ENCODE data around the gene CD4. TPM values are rescaled to one million over a fixed set of nuclear protein-coding genes. Genes with fewer than 3 reads are reported as not detected.

Gene CD4
- total RNA-seq, 1 donor from 2014 or later = not detected

GRCh38 chr12:6778574-6779550 lies 10.5 kb upstream of the CD4 start:
- no peak for FAIRE-seq
- H3K36me3 ChIP-seq (ENCODE audit: control insufficient read depth, insufficient read depth, low read length) = no peaks in the 10 kb centered on the region
- H3K4me3 ChIP-seq (ENCODE audit: low read depth, low read length) = peak overlapping the region; percentile 18
- DNase-seq (ENCODE audit: low read depth) = peak; percentile 80
- H3K27me3 ChIP-seq (ENCODE audit: control insufficient read depth, insufficient read depth, low read length) = no peaks in the 10 kb centered on the region
- peak; percentile 94 for TF ChIP-seq CTCF (IDR thresholded peaks at IDR 0.05; ENCODE audit: insufficient read depth, low read length, severe bottlenecking)

DNA sequence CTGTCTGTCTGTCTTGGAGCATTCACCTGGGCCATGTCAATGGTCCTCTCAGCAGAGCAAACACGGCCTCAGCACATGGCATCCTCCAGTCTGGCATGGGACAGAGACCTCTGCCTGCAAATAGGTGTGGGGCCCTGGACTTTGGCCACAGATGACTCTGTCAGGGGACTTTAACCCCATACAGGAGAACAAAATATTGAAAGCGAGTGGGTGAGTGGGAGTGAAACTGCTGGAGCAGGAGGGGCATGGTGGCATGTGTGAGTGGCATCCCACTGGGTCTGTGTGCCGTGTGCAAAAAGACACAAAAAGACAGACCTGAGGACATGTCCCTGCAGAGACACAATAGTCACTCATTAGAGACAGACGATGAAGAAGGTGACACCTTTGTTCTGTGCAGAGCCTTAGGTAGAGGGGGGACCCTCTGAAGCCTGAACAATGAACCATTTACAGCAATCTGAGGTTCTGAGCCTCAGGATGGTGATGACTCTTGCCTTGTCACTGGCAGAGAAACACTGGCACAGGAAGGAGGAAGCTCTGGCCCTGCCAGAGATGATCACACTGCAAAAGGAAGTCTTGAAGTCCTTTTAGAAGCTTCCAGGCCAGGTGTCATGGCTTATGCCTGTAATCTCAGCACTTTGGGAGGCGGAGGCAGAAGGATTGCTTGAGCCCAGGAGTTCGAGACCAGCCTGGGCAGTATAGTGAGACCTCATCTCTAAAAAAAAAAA lies 9.5 kb upstream of the CD4 start:
- Histone ChIP-seq H3K27me3 (ENCODE audit: control insufficient read depth, insufficient read depth, low read length) (no peaks in the 10 kb centered on the region), H3K4me3 (ENCODE audit: low read depth, low read length) (no peak overlapping the region), H3K36me3 (ENCODE audit: control insufficient read depth, insufficient read depth, low read length) (no peaks in the 10 kb centered on the region)
- no peak for TF ChIP-seq CTCF (IDR thresholded peaks at IDR 0.05; ENCODE audit: insufficient read depth, low read length, severe bottlenecking)
- DNase-seq (ENCODE audit: low read depth) (no peak), FAIRE-seq (peak; percentile 86)

DNA sequence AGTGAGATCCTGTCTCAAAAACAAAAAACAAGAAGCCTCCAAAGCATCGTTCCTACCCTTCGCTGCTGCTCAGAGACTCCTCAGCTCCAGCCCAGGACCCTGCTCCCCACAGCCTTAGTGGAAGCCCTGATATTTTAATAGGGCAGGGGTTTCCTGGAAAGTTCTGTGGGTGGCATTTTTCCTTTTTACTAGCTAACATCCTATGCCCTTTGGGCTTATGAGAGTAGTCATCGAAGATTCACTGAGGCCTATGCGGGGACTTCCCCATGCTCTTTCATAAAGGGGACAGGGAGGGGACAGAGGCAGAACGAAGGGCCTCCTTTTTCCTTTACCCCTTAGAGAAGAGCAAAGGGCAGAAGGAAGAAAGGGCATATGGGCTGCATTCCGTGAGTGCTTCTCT lies 8.8 kb upstream of the CD4 start:
- Histone ChIP-seq H3K27me3 (ENCODE audit: control insufficient read depth, insufficient read depth, low read length) (no peaks in the 10 kb centered on the region), H3K36me3 (ENCODE audit: control insufficient read depth, insufficient read depth, low read length) (no peaks in the 10 kb centered on the region), H3K4me3 (ENCODE audit: low read depth, low read length) (no peak overlapping the region)
- TF ChIP-seq CTCF (IDR thresholded peaks at IDR 0.05; ENCODE audit: insufficient read depth, low read length, severe bottlenecking) = no peak
- no peak for FAIRE-seq
- DNase-seq (ENCODE audit: low read depth) = no peak

DNA sequence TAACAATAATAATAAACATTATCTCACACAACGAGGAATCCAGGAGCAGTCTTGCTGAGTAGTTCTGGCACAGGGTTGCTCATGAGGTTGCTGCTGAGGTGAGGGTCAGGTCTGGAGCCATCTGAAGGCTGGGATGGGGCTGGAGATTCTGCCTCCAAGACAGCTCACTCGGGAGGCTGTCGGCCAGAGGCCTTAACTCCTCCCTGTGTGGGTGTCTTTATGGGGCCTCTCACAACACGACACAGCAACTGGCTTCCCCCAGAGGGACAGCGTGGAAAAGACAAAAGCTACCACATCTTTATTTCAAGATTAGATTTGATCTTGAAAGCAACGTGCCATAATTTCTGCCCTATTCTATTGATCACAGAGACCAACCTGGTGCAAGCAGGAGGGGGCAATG lies 7.2 kb upstream of the CD4 start:
- Histone ChIP-seq H3K27me3 (ENCODE audit: control insufficient read depth, insufficient read depth, low read length) (no peaks in the 10 kb centered on the region), H3K36me3 (ENCODE audit: control insufficient read depth, insufficient read depth, low read length) (no peaks in the 10 kb centered on the region), H3K4me3 (ENCODE audit: low read depth, low read length) (no peak overlapping the region)
- no peak for FAIRE-seq
- no peak for DNase-seq (ENCODE audit: low read depth)
- TF ChIP-seq CTCF (IDR thresholded peaks at IDR 0.05; ENCODE audit: insufficient read depth, low read length, severe bottlenecking) = no peak

DNA sequence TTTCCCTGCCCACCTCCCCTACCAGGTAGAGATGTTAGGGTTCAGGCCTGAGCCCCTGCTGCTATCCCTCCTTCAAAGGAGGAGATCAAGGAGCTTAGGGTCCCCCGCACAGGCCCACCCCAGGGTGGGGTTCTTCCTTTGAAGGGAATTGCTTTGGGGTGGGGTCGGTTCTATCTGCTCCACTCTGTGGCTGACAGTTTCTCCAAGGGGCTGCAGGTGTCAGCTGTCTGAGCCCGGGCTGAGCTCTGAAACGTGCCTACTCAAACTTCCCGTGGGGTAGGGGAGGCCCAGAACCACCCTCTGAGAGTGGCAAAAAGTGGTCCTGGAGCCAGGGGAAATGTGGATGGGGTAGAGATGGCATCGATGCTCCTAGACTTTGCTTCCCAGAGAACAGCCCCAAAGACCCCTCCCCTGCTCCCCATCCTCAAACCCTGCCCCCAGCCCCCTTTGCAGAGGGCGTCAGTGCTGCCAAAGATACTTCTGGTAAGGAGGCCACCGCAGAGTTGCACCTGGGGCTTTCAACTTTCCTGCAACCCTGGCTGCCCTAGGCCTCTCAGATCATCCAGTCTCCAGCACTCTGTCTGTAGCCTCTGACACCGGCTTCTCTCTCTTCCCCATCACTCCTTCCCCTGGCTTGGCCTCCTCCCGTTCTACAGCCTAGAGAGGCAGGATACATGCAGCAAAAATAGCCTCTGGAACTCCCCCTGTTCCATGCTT lies 6.3 kb upstream of the CD4 start:
- Histone ChIP-seq H3K27me3 (ENCODE audit: control insufficient read depth, insufficient read depth, low read length) (no peaks in the 10 kb centered on the region), H3K4me3 (ENCODE audit: low read depth, low read length) (no peak overlapping the region), H3K36me3 (ENCODE audit: control insufficient read depth, insufficient read depth, low read length) (no peaks in the 10 kb centered on the region)
- FAIRE-seq (no peak), DNase-seq (ENCODE audit: low read depth) (no peak)
- TF ChIP-seq CTCF (IDR thresholded peaks at IDR 0.05; ENCODE audit: insufficient read depth, low read length, severe bottlenecking) = no peak
